DMS153 (cell line): ENCODE data around the gene JMY.
A peak's percentile ranks its signal among the peaks of the same experiment; 100 is the strongest.

ENCODE experiments used
- DNase-seq: peaks from one replicate; lab custom pipeline; 2025; lab: John Stamatoyannopoulos, UW

Gene JMY, protein sequence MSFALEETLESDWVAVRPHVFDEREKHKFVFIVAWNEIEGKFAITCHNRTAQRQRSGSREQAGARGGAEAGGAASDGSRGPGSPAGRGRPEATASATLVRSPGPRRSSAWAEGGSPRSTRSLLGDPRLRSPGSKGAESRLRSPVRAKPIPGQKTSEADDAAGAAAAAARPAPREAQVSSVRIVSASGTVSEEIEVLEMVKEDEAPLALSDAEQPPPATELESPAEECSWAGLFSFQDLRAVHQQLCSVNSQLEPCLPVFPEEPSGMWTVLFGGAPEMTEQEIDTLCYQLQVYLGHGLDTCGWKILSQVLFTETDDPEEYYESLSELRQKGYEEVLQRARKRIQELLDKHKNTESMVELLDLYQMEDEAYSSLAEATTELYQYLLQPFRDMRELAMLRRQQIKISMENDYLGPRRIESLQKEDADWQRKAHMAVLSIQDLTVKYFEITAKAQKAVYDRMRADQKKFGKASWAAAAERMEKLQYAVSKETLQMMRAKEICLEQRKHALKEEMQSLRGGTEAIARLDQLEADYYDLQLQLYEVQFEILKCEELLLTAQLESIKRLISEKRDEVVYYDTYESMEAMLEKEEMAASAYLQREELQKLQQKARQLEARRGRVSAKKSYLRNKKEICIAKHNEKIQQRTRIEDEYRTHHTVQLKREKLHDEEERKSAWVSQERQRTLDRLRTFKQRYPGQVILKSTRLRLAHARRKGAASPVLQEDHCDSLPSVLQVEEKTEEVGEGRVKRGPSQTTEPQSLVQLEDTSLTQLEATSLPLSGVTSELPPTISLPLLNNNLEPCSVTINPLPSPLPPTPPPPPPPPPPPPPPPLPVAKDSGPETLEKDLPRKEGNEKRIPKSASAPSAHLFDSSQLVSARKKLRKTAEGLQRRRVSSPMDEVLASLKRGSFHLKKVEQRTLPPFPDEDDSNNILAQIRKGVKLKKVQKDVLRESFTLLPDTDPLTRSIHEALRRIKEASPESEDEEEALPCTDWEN

DNA sequence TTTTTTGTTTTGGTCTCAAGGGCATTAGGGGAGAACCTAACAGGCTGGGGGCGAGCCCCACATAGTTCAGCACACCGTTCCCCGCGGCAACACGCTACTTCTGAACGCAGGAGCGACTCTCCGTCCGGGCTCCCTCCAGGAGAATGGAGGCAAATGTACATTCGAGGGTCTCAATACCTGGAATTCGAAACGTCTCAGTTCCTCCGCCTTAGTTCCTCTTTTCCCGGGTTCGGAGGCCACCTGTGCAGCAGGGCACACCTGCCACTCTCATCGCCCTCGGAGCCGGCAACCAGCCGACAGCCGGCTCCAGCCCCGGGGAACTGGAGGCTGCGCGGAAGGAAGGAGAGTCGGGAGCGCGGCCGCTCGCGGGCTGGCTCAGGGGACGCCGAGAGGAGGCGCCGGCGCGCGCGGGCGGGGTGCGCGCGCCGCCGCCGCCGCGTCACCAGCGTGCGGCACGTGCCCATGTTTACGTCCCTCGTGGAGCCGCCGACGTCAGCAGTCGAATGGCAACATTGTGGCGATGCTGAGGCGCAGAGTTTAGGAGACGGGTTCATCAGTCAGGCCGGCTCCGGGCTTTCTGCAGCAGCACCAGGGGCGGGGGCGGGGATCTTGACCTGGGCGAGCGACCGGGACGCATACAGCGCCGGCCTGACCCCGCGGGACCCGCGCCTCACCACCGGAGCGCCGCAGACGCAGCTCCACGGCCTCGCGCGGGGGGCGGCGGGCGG is at the start of gene JMY:
Gene JMY, plus strand, starts transcription at position 498 of the 728 bp plus-strand sequence. CDS start 520 bp downstream, outside the sequence.
- DNase-seq = peak; percentile 40

DNA sequence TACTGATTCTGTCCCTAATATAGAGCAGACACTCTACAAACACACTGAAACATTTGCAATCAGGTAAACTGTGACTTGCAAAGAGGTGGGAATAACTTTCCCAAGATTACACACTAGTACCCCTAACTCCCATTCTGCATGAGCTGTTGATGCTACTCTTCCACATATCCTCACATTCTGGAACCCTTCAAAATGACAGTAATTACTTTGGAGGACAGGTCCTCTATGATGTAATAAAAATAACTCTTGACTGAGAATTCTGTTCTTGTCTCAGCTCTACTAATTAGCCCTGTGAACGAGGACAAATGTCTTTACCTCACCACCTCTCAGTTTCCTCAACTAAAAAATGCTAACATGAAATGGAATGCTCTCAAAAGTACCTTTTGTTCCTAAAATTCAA is 49.5 kb upstream of the JMY start:
- DNase-seq = no peak

DNA sequence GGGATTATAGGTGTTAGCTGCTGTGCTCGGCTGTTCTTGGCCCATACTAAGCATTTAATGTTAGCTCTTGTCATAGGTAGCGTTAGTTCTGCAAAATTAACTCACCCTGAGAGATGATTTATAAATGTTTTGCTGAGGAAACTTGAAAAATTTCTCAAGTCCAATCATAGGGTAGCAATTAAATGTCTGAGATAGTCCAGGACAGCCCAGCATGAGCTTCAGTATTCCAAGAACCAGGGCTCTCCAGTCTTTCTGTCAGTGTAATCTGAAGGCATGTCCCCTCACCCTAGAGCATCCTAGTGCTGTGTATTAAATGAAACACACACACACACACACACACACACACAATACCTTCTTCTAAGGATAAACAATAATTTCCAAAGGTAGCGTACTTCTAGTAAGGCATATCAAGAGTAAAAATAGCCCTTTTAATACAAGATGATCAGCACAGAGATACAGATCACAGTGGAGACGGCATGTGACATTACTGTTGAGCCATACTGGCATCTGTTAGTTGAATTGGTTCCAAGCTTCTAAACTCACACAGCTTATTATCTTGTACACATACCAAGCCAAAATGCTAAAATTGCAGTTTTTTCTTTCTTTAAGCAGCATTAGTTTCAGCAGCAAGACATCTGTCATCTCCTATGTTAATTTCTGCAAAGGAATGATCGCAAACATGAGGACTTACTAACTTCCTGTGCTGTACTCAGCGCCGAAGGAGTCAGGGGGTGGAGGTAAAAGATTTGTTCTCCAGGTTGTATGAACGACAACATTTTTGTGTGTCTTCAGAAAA is 46.3 kb upstream of the JMY start:
- no peak for DNase-seq

DNA sequence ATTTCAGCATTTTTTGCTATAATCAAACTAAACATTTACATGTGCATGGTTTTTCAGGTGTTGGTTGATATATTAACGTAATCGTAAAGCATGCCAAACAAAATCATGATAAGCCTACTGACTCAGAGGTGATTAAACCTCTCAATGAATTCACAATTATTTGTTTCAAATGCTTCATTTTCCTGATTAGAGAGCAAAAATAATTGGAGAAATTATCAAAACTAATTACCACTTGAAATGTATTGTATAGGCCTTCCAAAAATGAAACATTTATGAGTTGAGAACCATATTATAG is 45.7 kb upstream of the JMY start:
- DNase-seq = no peak

DNA sequence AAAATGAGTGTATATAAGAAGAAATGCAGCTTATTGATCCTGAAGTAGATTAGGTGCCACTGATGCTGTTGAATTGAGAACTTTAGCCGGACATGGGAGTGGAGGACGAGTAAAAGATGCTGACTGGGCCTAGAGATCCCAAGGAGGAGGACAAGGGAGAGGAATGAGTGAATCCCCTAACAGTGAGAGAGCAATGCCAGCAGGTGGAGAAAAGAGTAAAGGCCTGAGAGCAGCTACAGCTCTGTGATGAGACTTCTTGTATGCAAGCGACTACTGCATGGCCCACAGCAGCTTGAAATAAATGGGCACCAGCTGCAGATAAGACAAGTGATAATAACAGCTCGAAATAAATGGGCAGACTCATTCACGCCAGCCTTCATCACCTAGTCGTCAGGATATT is 44.5 kb upstream of the JMY start:
- DNase-seq = no peak

DNA sequence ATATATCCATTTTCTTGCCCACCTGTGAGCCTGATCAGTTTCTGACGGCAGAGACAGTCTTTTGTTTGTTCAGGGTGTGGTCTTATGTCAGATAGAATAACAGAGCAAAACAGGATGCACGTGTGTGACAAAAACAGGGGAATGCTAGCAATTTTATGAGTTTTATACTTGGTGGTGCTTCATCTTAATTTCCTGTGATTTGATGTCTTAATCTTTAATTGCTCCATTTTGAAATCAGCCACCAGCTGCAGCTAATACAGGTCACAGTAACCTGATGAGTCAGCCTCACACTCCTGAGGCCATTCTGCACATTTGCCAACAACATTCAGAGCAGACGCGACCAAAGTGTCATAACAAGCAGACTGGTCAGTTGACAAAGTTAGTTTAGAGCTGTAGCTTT is 42.3 kb upstream of the JMY start:
- DNase-seq = no peak

DNA sequence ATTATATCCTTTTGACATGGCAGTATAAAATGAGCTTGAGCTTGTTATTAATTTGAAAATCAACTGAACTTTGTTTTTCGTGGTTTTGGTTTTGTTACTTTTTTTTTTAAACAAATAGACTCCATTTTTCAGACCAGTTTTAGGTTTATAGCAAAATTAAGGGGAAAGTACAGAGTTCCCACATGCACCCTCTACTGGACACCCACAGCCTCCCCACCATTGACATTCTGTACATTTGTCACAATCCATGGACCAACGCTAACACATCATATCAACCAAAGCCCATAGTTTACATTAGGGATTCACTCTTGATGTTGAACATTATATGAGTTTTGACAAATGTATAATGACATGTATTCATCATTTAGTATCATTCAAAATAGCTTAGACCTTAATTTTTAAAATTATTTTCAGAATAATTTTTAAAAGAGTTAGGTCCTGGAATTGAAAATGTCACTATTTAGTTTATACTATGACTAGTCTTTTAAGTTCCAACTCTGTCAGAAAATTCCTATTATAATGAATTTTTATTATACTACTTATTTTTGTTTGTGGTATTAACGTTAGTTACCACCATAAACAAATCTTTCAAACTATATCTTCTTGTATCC is 35.3 kb upstream of the JMY start:
- no peak for DNase-seq

DNA sequence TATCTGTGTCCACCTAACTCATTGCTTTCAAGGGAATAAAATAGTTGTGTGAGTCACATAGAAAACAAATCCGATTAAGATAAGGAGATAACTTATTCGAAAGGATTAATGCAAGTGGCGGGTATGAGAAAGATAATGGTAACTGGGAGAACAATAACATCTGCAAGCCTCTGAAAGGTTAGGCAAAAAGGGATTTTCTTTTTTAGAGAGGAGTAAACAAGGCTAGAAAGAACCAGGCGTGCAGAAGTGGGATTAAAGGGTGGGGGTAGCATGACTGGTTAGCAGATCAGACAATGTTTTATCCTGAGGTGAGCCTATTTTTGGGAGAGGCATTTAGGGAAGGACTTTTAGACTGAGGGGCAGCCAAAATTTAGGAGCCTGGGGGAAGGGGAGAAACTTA is 34.7 kb upstream of the JMY start:
- no peak for DNase-seq

DNA sequence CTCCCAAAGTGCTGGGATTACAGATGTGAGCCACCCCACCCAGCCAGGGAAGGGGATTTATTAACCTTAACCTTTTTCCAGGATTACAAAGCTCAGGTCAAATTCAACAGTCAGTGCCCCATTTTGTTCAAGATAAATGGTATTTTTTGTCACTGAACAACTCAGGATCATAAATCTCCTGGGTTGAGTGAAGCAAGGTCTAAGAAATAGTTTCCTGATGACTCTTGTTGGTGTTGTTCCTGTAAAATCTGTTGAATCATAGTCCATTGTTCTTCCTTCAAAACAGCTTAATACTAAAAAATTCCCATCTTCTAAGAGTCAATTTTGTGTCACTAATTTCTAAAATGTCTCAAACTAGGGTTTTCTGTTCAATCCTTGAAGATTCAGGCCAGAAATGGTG is 33.9 kb upstream of the JMY start:
- no peak for DNase-seq

DNA sequence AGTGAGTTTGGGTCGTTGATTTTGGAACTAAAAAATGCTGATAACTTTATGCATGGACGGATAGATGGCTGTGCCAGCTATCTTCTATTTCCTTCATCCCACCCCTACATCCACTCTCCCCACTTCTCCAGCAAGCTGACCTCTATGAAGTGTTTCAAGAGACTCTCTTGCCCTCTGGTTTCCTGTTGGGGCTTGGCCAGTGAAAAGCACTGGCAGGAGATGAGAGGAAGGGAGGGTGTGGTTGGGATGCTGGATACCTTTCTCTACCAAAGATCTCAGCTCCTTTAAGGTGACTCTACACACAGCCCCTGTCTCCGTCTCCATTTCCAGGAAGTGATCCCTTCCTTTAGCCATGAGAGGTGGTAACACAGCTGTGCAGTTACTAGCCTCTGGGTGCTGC is 30.0 kb upstream of the JMY start:
- no peak for DNase-seq

DNA sequence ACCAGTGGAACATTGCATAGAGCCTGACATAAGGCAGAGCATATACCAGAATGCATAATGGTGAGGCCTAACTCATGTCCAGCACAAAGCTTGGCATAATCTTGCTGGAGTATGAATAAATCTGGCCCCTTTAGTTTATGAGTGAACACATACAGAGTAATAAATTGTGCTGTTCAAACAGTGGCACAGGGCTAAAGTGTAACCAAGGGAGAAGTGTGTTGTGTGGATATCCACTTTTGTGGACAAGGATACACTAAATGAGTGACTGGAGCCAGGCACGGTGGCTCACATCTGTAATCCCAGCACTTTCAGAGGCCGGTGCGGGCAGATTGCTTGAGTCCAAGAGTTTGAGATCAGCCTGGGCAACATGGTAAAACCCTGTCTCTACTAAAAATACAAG is 29.4 kb upstream of the JMY start:
- DNase-seq = no peak

DNA sequence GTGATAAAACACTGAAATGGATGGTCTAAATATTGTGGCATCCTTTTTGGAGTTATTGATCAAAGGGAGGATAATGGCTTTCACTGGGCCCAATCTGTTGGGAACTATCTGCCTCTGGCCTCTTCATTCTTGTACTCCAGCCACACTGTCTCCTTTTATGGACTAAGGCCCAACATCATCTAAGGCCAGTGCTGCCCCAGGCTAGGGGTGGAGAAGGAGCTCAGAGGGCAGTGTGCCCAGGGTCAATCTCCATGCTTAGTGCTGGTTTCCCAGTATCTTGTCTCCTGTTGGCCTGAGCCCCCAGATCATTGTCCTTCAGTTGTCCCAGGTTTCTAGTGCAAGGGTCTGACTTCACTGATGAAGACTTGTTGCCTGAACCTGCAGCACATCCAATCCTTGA is 26.4 kb upstream of the JMY start:
- DNase-seq = no peak

DNA sequence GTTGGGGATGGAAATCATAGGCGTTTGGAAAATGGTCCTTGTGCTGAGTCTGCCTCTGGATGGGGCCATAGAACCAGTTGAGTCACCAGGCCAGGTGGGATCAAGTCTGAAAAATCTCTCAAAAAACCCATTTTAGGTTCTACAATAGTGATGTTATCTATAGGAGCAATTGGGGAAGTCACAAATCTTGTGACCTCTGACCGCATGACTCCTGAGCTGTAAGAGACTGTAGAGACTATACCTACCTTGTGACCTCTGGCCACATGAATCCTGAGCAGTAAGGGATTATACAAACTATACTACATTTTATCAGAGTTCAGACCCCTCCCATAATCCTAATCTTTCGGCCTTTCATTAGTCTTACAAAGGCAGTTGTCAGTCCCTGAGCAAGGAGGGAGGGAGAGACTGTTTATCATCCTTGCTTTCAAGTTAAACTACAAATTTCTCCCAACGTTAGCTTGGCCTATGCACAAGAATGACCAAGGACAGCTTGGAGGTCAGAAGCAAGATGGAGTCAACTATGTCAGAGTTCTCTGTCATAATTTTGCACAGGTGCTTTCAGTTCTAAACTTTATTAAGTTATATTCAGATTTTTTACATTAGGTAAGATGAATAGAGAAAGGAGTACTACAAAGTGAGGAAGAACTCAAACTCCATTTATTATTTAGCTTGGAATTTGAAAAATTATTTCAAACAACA is 11.5 kb upstream of the JMY start:
- DNase-seq = no peak

DNA sequence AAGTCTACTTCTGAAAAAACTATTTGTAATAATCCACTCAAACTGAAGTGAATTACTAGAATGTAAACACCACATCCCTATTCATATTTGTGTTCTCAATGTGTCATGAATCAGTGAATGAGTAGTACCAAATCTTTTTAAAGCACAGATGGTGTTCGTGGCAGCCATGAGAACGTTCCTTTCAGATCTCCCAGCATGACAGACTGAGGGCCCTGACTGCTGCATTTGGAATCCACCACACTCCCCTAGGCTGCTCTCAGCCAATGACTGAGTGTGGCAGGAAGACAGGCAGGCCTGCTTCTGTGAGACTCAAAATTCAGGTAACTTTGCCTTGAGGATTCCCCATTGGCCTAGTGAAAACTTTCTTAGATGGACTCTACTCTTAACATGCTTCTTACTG is 10.9 kb upstream of the JMY start:
- DNase-seq = no peak

DNA sequence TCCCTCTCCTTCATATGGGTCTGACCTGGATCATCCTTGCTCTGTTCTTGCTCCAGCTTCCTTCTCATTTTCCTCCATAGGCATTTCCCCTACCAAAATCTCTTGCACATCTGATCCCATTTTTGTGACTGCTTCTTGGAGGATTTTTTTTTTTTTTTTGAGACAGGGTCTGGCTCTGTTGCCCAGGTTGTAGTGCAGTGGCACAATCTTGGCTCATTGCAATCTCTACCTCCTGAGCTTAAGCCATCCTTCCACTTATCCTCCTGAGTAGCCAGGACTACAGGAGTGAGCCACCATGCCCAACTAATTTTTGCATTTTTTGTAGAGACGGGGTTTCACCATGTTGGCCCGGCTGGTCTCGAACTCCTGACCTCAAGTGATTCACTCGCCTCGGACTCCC is 10.5 kb upstream of the JMY start:
- DNase-seq = no peak

DNA sequence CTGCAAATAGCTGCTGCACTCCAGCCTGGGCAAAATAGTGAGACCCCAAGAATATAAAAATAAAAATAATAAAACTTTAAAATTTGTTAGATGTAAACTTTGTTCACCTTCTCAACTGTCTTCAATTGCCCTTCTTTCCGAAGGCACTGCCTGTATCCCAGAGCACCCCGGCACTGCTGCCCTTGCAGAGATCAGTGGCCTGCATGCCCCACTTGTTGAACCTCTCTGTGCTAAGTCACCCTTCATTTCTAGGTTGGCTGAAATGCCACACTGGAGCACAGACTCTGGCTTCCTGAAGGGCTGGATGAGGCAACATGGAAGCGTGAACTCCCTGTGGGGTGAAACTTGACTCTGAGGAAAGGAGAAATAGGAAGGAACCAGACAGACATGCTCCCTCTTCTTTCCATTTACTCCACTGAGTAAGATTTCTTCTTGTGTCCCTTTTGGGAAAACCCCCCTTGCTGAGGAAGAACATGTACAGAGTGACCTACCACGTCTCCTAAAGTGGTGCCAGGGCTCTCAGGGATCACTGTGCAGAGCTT is 8.4 kb upstream of the JMY start:
- no peak for DNase-seq

DNA sequence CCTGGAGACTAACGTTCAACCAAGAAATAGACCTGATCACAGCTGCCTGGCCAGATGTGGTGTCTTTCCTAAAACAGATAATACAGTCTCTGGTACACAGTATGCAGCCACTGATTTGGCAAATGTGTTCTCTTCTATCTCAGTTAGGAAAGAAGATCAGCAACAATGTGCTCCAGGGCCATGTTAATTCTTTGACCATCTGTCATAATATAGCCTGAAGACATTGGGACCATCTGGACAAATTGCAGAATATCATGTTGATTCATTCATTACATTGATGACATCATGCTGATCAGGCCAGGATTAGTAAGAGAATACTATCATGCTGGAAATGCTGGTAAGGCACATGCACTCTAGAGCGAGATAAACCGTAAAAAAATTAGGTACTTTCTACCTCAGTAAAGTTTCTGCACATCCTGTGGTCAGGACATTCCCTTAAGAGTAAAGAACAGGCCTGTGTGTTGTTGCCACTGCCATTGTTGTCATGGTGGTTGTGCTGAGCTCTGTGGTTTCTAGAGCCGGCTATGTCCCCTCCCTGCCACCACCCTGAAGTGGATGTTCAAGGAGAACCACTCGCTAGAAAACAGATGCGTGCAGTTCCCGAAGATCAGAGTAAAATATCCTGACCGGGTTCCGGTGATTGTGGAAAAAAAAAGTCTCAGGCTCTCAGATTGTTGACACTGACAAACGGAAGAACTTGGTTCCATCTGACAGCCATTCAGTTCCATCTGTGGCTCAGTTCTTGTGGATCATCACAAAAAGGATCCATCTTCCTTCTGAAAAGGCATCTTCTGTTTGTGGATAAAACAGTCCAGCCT is 6.4 kb upstream of the JMY start:
- DNase-seq = no peak

DNA sequence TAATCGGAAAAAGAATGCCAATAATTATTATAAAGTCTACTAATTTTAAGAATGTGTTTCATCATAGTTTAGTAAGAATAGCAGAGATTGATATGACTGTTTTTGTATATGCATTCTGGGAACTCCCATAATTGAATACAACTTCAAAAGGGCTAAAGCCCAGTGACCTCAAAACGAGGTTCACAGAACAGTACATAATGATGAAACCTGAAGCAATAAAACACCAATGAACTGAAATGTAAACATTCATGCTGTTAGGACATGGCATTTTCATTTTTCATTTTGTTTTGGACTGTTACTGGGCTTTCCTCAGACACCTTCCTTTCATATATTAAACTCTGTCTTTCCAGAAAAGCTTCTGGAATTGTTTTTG is 684 bp upstream of the JMY start:
- no peak for DNase-seq

DNA sequence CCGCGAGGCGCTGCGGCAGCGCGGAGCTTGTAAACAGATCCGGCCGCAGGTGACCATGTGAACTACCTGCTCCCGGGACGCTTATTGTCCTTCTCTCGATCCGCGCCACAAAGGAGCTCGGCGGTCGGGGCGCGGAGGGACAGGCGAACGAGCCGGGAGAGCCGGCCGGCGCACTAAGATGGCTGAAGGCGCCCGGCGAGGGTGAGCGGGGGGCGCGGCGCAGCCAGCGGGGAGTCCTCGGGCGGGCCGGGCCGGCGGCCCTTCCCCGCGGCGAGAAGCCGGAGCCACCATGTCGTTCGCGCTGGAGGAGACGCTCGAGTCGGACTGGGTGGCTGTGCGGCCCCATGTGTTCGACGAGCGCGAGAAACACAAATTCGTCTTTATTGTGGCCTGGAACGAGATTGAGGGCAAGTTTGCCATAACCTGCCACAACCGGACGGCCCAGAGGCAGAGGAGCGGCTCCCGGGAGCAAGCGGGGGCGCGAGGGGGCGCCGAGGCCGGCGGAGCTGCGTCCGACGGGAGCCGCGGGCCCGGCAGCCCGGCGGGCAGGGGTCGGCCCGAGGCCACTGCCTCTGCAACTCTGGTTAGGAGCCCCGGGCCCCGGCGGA is 535 bp downstream of the JMY start:
- no peak for DNase-seq
